DOHH2 (cell line): ENCODE data around the gene MAP4K5.

Experiments
- EZH2phosphoT487 ChIP-seq: fragments of 200-600 bp; sonication (generic); IDR thresholded peaks from 2 replicates; pipeline ENCODE4 v1.6.1; 2017; ENCODE audit warnings: borderline replicate concordance, mild to moderate bottlenecking, antibody characterized with exemption, low read length, moderate library complexity, mixed read lengths
- TF ChIP-seq, protein P1 (sequence below): fragments of 200-600 bp; sonication (generic); IDR thresholded peaks from one replicate; pipeline ENCODE4 v1.5.1; 2014; ENCODE audit warnings: antibody characterized with exemption, mild to moderate bottlenecking, low read depth, low read length; ENCODE audit not compliant: poor library complexity, severe bottlenecking

DNA sequence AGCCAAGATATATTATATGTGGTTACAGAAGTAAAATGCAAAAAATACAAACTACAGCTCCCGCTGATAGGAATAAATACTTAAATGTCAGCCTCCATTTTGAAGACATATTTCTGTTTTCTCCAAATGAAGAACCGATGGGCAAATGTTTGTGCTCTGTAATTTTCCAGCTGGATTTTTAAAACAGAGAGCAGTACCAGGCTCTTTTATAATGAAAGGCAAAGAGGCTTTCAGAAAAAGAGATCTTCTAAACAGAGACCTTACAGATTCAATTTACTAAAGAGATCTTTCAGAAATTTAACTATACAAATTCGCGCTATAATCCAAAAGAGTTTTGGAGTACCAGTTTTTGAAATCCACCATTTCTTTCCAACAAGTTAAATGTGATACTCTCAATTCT lies 19.9 kb downstream of the MAP4K5 start:
- TF ChIP-seq, protein P1, sequence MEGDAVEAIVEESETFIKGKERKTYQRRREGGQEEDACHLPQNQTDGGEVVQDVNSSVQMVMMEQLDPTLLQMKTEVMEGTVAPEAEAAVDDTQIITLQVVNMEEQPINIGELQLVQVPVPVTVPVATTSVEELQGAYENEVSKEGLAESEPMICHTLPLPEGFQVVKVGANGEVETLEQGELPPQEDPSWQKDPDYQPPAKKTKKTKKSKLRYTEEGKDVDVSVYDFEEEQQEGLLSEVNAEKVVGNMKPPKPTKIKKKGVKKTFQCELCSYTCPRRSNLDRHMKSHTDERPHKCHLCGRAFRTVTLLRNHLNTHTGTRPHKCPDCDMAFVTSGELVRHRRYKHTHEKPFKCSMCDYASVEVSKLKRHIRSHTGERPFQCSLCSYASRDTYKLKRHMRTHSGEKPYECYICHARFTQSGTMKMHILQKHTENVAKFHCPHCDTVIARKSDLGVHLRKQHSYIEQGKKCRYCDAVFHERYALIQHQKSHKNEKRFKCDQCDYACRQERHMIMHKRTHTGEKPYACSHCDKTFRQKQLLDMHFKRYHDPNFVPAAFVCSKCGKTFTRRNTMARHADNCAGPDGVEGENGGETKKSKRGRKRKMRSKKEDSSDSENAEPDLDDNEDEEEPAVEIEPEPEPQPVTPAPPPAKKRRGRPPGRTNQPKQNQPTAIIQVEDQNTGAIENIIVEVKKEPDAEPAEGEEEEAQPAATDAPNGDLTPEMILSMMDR, result no peak
- TF ChIP-seq EZH2phosphoT487, result no peak
